A673 (cell line): ENCODE measurements around the gene SCARB2.

ENCODE experiments used
- EZH2 ChIP-seq: fragments of 200-600 bp; sonication (generic); IDR thresholded peaks from 2 replicates; pipeline ENCODE4 v1.6.1; 2017; ENCODE audit warnings: borderline replicate concordance, low read depth, mild to moderate bottlenecking, mixed read lengths, antibody characterized with exemption, low read length; ENCODE audit not compliant: poor library complexity, severe bottlenecking
- TF ChIP-seq, protein P1 (sequence below): fragments of 300-800, 200-600 bp; sonication (generic); conservative IDR thresholded peaks from 2 replicates; pipeline ENCODE4 v1.5.1; 2017; ENCODE audit warnings: low read depth, mild to moderate bottlenecking, antibody characterized with exemption, low read length, moderate library complexity, mixed read lengths

DNA sequence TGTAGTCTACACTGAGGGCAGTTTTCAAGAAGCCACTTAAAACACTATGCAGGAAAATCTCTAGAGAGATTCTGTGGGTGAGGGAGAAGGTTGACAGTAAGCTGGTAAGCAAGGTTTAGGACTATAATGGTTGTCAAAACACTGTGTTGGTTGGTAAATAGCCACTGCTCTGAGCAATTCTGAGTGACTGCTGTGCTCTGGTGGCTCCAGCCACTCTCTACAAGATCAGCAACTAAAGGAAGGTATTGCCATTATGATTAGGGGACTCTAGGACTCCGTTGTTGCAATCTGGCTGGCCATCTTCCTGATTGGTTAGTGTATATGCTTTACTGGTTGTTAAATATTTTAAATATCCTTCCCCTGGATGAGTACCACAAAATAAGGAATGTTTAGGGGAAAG is 32.4 kb upstream of the SCARB2 start:
- TF ChIP-seq EZH2: no peak
- TF ChIP-seq, protein P1, sequence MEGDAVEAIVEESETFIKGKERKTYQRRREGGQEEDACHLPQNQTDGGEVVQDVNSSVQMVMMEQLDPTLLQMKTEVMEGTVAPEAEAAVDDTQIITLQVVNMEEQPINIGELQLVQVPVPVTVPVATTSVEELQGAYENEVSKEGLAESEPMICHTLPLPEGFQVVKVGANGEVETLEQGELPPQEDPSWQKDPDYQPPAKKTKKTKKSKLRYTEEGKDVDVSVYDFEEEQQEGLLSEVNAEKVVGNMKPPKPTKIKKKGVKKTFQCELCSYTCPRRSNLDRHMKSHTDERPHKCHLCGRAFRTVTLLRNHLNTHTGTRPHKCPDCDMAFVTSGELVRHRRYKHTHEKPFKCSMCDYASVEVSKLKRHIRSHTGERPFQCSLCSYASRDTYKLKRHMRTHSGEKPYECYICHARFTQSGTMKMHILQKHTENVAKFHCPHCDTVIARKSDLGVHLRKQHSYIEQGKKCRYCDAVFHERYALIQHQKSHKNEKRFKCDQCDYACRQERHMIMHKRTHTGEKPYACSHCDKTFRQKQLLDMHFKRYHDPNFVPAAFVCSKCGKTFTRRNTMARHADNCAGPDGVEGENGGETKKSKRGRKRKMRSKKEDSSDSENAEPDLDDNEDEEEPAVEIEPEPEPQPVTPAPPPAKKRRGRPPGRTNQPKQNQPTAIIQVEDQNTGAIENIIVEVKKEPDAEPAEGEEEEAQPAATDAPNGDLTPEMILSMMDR: no peak
